ENCODE measurements around the gene SIRPD.

SIRPD gene

DNA sequence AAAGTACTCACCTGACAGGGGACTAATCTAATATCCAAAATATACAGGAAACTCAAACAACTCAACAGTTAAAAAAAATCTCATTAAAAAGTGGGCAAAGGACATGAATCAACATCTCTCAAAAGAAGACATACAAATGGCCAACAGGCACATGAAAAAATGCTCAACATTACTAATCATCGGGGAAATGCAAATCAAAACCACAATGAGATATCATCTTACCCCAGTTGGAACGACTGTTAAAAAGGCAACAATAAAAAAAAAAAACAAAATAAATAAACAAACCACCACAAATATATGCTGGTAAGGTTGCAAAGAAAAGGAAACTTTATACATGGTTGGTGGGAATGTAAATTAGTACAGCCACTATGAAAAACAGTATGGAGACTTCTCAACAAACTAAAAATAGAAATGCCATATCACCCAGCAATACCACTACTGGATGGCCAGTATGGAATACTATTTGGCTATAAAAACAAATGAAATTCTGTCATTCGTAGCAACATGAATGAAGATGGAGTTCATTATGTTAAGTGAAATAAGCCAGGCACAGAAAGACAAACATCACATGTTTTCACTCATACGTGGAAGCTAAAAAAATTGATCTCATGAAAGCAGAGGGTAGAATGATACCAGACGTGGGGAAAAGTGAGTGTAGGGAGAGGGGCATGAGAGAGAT, 72.9 kb downstream of the SIRPD start:
- Mint-ChIP-seq H3K27me3 (ENCODE audit: low read depth) (peaks cover 67% of the 10 kb centered on the region), H3K36me3 (ENCODE audit: low read depth) (no peaks in the 10 kb centered on the region), H3K9me3 (no peaks in the 10 kb centered on the region), H3K27ac (no peak overlapping the region), H3K4me1 (no peaks in the 10 kb centered on the region), H3K4me3 (no peak overlapping the region)
- TF ChIP-seq, protein P1, sequence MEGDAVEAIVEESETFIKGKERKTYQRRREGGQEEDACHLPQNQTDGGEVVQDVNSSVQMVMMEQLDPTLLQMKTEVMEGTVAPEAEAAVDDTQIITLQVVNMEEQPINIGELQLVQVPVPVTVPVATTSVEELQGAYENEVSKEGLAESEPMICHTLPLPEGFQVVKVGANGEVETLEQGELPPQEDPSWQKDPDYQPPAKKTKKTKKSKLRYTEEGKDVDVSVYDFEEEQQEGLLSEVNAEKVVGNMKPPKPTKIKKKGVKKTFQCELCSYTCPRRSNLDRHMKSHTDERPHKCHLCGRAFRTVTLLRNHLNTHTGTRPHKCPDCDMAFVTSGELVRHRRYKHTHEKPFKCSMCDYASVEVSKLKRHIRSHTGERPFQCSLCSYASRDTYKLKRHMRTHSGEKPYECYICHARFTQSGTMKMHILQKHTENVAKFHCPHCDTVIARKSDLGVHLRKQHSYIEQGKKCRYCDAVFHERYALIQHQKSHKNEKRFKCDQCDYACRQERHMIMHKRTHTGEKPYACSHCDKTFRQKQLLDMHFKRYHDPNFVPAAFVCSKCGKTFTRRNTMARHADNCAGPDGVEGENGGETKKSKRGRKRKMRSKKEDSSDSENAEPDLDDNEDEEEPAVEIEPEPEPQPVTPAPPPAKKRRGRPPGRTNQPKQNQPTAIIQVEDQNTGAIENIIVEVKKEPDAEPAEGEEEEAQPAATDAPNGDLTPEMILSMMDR (IDR thresholded peaks at IDR 0.05; ENCODE audit: unreplicated experiment in 3 of 3), result no peak
